Measurements from ENCODE around the gene TMPRSS9. TPM values are rescaled to one million over a fixed set of nuclear protein-coding genes. Genes with fewer than 3 reads are reported as not detected.

Gene TMPRSS9
- total and polyA plus RNA-seq, 2 of the 13 experiments (the other 11 are each of a cell fraction or from before 2014, with no cell fraction given) = 2.5 to 5.2 TPM

DNA sequence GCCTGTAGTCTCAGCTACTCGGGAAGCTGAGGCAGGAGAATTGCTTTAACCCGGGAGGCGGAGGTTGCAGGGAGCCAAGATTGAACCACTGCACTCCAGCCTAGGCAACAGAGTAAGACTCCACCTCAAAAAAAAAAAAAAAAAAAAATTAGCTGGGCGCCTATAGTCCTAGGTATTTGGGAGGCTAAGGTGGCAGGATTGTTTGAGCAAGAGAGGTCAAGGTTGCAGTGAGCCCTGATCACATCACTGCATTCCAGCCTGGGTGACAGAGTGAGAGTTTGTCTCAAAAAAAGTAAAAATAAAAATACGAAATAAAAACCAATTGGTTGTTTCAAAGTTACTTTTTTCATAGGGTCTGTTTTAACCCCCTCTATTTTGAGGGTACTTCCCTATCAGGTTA, 98.0 kb downstream of the TMPRSS9 start (continued):
- TF ChIP-seq ZNF790 (CRISPR knock-in tag; IDR thresholded peaks at IDR 0.05; ENCODE audit: borderline replicate concordance) (no peak), SMAD9 (CRISPR knock-in tag; IDR thresholded peaks at IDR 0.05) (no peak), RARA (CRISPR knock-in tag; IDR thresholded peaks at IDR 0.05) (peak; percentile 89), JARID2 (CRISPR knock-in tag; IDR thresholded peaks at IDR 0.05; ENCODE audit: insufficient replicate concordance) (no peak), FOXP4 (CRISPR knock-in tag; IDR thresholded peaks at IDR 0.05) (0 out of 2 replicates have a peak, but pooled peaks have one; percentile 10), MTF1 (CRISPR knock-in tag; IDR thresholded peaks at IDR 0.05) (no peak), BRF2 (CRISPR knock-in tag; IDR thresholded peaks at IDR 0.05) (no peak), MEIS2 (CRISPR knock-in tag; IDR thresholded peaks at IDR 0.05) (0 out of 2 replicates have a peak, but pooled peaks have one; percentile 28), ZNF720 (CRISPR knock-in tag; IDR thresholded peaks at IDR 0.05) (no peak), ZBTB8A (CRISPR knock-in tag; IDR thresholded peaks at IDR 0.05; ENCODE audit: borderline replicate concordance, low read depth) (no peak), ZNF382 (CRISPR knock-in tag; IDR thresholded peaks at IDR 0.05; ENCODE audit: borderline replicate concordance) (no peak), ZNF772 (CRISPR knock-in tag; IDR thresholded peaks at IDR 0.05) (no peak), ZFP90 (CRISPR knock-in tag; IDR thresholded peaks at IDR 0.05; ENCODE audit: borderline replicate concordance) (no peak), KMT2A (CRISPR knock-in tag; IDR thresholded peaks at IDR 0.05) (no peak), ZNF652 (CRISPR knock-in tag; IDR thresholded peaks at IDR 0.05; ENCODE audit: borderline replicate concordance, low read depth) (no peak), CC2D1A (CRISPR knock-in tag; IDR thresholded peaks at IDR 0.05) (no peak), ZMAT5 (CRISPR knock-in tag; IDR thresholded peaks at IDR 0.05; ENCODE audit: borderline replicate concordance, low read depth) (no peak), TBX3 (IDR thresholded peaks at IDR 0.05; ENCODE audit: borderline replicate concordance) (peak; percentile 25; the same call in 1 of the 2 replicates), ZNF557 (CRISPR knock-in tag; IDR thresholded peaks at IDR 0.05) (no peak), BRCA1 (CRISPR knock-in tag; IDR thresholded peaks at IDR 0.05) (no peak), RBM22 (optimal IDR thresholded peaks at IDR 0.05; ENCODE audit: low read length) (no peak), RORA (CRISPR knock-in tag; IDR thresholded peaks at IDR 0.05) (no peak), ZNF30 (CRISPR knock-in tag; IDR thresholded peaks at IDR 0.05) (no peak), ZFP36 (IDR thresholded peaks at IDR 0.05; ENCODE audit: borderline replicate concordance, low read depth, low read length, partially characterized antibody) (no peak), NCOA5 (CRISPR knock-in tag; IDR thresholded peaks at IDR 0.05) (no peak), ZBTB3 (CRISPR knock-in tag; IDR thresholded peaks at IDR 0.05; ENCODE audit: borderline replicate concordance, low read depth) (no peak), RXRA (CRISPR knock-in tag; IDR thresholded peaks at IDR 0.05) (peak; percentile 73; the same call in 1 of the 2 replicates)
- TF ChIP-seq, protein P1, sequence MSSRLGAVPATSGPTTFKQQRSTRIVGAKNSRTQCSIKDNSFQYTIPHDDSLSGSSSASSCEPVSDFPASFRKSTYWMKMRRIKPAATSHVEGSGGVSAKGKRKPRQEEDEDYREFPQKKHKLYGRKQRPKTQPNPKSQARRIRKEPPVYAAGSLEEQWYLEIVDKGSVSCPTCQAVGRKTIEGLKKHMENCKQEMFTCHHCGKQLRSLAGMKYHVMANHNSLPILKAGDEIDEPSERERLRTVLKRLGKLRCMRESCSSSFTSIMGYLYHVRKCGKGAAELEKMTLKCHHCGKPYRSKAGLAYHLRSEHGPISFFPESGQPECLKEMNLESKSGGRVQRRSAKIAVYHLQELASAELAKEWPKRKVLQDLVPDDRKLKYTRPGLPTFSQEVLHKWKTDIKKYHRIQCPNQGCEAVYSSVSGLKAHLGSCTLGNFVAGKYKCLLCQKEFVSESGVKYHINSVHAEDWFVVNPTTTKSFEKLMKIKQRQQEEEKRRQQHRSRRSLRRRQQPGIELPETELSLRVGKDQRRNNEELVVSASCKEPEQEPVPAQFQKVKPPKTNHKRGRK (CRISPR knock-in tag; IDR thresholded peaks at IDR 0.05) = no peak
